Hippocampal formation (tissue), 2 donors: ENCODE data around the gene TIMM21.

Source experiments
- DNase-seq, 2 donors: peaks; one replicate each; lab custom pipeline; 2025; lab: John Stamatoyannopoulos, UW

Gene TIMM21

GRCh38 chr18:74191577-74191976 lies 43.3 kb downstream of the TIMM21 start:
- DNase-seq = no peak

- DNase-seq = no peak
Observed at GRCh38 chr18:74194691-74195090, 46.4 kb downstream of the TIMM21 start.

DNA sequence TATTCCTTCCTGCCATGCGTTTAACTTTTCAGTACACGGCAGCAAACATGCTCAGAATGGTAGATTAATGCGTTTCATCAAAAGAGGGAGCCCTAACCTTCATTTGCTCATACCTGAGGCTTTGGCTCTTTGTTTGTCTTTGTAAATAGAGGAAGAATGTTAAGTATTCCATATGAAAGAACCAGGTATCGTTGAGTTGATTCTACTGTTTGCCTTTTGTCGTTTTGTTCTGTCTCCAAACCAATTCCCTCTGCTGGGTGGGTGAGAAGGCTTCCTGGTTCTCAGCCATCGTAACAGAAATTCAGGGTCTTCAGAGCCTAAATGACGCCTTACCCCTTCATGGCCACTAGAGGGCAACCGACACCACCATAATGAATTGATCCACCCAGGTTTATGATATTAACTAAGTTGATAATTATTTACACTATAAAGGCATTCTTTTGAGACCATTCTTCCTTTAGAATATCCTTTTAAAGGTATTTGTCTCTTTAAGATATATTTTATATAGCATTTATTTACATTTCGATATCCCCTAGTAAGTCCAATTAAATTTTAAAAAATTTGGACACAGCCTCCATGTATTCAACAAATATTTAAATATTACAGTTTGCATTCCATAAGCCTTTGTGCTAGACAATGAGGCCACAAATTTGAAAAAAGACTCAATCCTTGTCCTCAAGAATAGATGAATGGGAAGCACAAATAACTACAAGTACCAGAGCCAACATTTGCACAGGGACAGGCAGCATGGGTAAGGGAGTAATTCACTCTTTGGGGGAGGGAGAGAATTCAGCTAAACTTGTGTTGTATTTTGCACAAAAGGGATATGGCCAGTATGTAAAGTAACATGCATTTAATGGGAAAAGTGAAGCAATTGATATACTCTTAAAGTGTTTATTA lies 48.1 kb downstream of the TIMM21 start:
- peak; percentile 5 to 65 for DNase-seq

GRCh38 chr18:74197705-74198341 lies 49.5 kb downstream of the TIMM21 start:
- DNase-seq = no peak

DNA sequence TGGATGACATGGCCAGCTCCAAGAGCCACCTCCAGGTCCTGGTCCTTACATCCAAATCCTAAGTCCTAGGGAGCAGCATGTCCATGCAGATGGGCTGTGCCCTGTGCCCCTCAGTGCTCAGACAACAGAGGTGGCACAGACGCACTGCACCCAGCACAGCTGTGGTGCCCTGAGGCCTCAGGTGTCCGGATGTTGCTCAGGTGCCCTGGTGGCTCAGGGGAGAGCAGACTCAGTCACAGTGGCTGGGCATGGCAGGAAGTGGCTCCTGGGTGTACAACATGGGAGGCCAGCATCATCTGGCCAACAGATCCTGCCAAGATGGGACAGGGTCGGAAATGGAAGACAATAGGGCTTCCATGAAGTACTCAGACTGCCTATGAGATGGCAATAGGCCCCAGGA lies 50.1 kb downstream of the TIMM21 start:
- no peak for DNase-seq

DNA sequence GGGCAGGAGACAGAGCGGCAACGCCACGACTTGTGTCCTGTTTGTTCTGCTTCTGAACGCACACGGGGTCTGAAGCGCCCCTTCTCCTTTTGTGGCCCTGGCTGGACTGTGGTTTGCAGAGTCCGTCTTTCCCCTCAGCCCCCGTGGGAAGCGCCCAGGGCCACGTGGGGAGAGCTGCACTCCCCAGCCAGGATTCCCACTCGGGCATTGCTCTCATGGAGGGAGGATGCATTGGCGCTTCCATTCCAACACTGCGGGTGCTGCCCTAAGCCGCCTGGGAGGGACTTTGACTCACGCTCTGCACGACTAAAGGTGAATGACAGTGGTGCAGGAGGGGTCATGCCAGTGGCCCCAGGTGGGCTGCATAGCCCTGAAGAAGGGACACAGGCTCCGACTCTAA lies 52.5 kb downstream of the TIMM21 start:
- no peak for DNase-seq

GRCh38 chr18:74203811-74204210 lies 55.5 kb downstream of the TIMM21 start:
- no peak for DNase-seq

GRCh38 chr18:74204526-74205152 lies 56.3 kb downstream of the TIMM21 start:
- no peak for DNase-seq
